Body of pancreas (tissue), 4 donors: ENCODE data around the gene ZNF839. TPM values are rescaled to one million over a fixed set of nuclear protein-coding genes. Genes with fewer than 3 reads are reported as not detected.

Experiments used
- ATAC-seq: fragments of 150-250 bp; one replicate; pipeline ENCODE4 v1.9.1; 2016
- DNase-seq, 4 donors: peaks; one replicate each; pipeline ENCODE4 v3.0.0-alpha.2; 2019
- H3K27ac ChIP-seq, 4 donors: fragments of 200-600 bp; sonication (generic); 1 replicate in 3 of 4; 2 replicates in 1 of 4; pipeline versions ENCODE4 v1.5.1 to v1.6.1; 2016 to 2019; ENCODE audit warnings: mild to moderate bottlenecking in 1 of 4, mixed read lengths in 1 of 4, moderate library complexity in 1 of 4
- H3K27me3 ChIP-seq, 2 donors: fragments of 200-600 bp; sonication (generic); one replicate each; pipeline ENCODE4 v1.6.0; 2016; ENCODE audit warnings: mild to moderate bottlenecking in 1 of 2
- H3K36me3 ChIP-seq, 2 donors: fragments of 200-600 bp; sonication (generic); replicated peaks in 1 of 2; 2 replicates each; pipeline ENCODE4 v1.5.1; 2016; ENCODE audit warnings: low read depth in 2 of 2; ENCODE audit not compliant: insufficient read depth in 1 of 2
- H3K4me1 ChIP-seq: fragments of 200-600 bp; sonication (generic); one replicate; pipeline ENCODE4 v1.6.0; 2016
- H3K4me3 ChIP-seq, 2 donors: fragments of 200-600 bp; sonication (generic); 1 replicate in 1 of 2; 2 replicates in 1 of 2; pipeline ENCODE4 v1.5.1; 2016 to 2019
- H3K9me3 ChIP-seq, 3 donors: fragments of 200-600 bp; sonication (generic); 1 replicate in 2 of 3; 2 replicates in 1 of 3; pipeline ENCODE4 v1.5.1; 2016
- POLR2A ChIP-seq, 3 donors: fragments of 450-650 bp; IDR thresholded peaks; one replicate each; pipeline ENCODE4 v1.6.1; 2016; ENCODE audit warnings: antibody characterized with exemption in 3 of 3, mild to moderate bottlenecking in 2 of 3
- WGBS, 2 donors: methylation state at CpG; one replicate each; pipeline ENCODE4 v1.1.5; 2017; 5-methylcytosine and 5-hydroxymethylcytosine counted together
- intact Hi-C: fragments of 100-400 bp; cut with DNase I; formaldehyde crosslinking; loops from one replicate; pipeline ENCODE4 v1.15.1; 2023
- total RNA-seq, 2 donors: library from RNA; depleted of rRNA; stranded (reverse); fragments of >200 nt; gene quantifications; one replicate each; pipeline ENCODE4 v1.1.0, GENCODE V29; 2016
- TF ChIP-seq, protein P1 (sequence below), 7 experiments: fragments of 450-650 bp in 4 of 7; fragments of 200-600 bp in 3 of 7; sonication (generic) in 3 of 7; IDR thresholded peaks; one replicate each; pipeline ENCODE4 v1.5.1; 2016 to 2019; ENCODE audit warnings: antibody characterized with exemption in 7 of 7

ZNF839 gene
- total RNA-seq, 2 donors from 2014 or later = 8.0 to 22.1 TPM

DNA sequence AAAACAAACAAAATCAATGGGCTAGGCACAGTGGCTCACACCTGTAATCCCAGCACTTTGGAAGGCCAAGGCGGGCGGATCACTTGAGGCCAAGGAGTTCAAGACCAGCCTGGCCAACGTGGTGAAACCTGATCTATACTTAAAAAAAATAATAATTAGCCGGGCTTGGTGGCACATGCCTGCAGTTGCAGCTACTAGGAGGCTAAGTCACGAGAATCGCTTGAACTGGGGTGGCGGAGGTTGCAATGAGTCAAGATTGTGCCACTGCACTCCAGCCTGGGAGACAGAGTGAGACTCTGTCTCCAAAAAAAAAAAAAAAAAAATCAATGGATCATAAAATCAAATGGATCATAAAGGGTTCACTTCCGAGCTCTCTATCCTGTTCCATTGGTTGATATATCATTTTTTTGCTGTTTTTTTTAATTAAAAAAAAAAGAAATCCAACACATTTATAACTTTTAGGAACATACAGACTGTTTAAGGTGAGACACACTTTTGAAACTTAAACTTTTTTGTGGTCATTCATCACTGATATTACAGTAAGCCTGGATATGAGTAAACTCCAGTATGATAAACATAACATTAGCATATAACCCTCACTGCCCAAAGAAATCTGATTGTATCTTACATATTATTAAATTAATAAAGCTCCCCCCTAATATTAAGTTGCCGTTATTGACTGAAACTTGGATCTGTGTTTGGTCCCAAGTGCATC is 36.6 kb upstream of the ZNF839 start:
- ATAC-seq (no peak), DNase-seq (no peak)
- H3K27ac ChIP-seq = no peak overlapping the region
- TF ChIP-seq, protein P1, sequence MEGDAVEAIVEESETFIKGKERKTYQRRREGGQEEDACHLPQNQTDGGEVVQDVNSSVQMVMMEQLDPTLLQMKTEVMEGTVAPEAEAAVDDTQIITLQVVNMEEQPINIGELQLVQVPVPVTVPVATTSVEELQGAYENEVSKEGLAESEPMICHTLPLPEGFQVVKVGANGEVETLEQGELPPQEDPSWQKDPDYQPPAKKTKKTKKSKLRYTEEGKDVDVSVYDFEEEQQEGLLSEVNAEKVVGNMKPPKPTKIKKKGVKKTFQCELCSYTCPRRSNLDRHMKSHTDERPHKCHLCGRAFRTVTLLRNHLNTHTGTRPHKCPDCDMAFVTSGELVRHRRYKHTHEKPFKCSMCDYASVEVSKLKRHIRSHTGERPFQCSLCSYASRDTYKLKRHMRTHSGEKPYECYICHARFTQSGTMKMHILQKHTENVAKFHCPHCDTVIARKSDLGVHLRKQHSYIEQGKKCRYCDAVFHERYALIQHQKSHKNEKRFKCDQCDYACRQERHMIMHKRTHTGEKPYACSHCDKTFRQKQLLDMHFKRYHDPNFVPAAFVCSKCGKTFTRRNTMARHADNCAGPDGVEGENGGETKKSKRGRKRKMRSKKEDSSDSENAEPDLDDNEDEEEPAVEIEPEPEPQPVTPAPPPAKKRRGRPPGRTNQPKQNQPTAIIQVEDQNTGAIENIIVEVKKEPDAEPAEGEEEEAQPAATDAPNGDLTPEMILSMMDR (IDR thresholded peaks at IDR 0.05) = no peak
- TF ChIP-seq POLR2A (IDR thresholded peaks at IDR 0.05) = no peak
- H3K4me1 ChIP-seq = peaks cover 16% of the 10 kb centered on the region
- WGBS, 2 donors = 89 to 91% methylated on average over 9 of the region's 9 CpGs
- H3K27me3 ChIP-seq = no peaks in the 10 kb centered on the region
- no peaks in the 10 kb centered on the region for H3K36me3 ChIP-seq
- intact Hi-C loops = no loop called here
- no peaks in the 10 kb centered on the region for H3K9me3 ChIP-seq
- H3K4me3 ChIP-seq = no peak overlapping the region

DNA sequence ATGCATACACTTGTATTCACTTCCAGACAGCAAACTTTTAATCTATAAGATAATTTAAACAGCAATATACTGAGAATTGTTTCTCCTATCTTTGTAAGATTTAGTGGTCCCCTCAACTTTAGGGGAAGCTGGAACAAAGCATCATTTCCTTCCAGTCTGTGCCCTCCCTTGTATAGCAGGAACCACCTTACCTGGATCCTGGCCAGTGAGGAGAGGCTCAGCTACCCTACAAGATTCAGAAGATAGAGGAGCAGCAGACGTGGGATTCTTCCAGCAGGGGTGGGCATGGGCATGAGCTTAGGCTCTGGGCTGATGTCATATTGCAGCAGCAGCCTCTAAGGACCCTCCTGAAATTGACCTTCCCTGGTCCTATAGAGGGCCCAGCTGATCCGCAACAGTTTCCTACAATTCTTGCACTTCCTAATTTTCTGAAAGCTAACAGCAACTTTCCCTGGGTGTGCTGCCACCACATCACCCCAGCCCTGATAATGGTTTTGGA is 35.9 kb upstream of the ZNF839 start:
- Histone ChIP-seq H3K4me1 (peaks cover 16% of the 10 kb centered on the region), H3K9me3 (no peaks in the 10 kb centered on the region), H3K4me3 (no peak overlapping the region), H3K36me3 (no peaks in the 10 kb centered on the region), H3K27me3 (no peaks in the 10 kb centered on the region), H3K27ac (no peak overlapping the region)
- 66 to 90% methylated on average over 1 to 2 of the region's 2 CpGs for WGBS, 2 donors
- no peak for DNase-seq
- TF ChIP-seq, protein P1 (IDR thresholded peaks at IDR 0.05) = no peak
- no peak for TF ChIP-seq POLR2A (IDR thresholded peaks at IDR 0.05)
- ATAC-seq = no peak
- intact Hi-C loops = no loop called here

DNA sequence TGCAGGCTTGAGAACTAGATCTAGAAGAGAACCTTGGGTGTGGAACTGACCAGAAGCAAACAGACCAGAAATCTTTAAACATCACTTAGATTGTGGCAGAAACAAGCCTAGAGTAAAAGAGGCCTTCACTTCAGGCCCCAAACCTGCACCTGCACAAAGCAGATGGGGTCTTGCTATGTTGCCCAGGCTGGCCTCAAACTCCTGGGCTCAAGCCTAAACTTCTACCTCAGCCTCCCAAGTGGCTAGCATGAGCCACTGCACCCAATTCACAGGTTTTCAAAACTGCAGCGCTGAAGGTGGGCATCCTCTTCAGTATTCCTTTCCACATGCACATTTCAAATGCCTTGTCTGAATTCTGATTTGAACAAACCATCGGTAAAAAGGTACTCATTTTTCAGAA is 34.4 kb upstream of the ZNF839 start:
- no peaks in the 10 kb centered on the region for H3K27me3 ChIP-seq
- H3K4me1 ChIP-seq = peaks cover 3% of the 10 kb centered on the region
- TF ChIP-seq POLR2A (IDR thresholded peaks at IDR 0.05) = no peak
- TF ChIP-seq, protein P1 (IDR thresholded peaks at IDR 0.05) = no peak
- ATAC-seq (no peak), DNase-seq (no peak)
- H3K9me3 ChIP-seq = no peaks in the 10 kb centered on the region
- WGBS, 2 donors = 87 to 89% methylated on average over 2 of the region's 2 CpGs
- intact Hi-C loops = no loop called here
- no peak overlapping the region for H3K27ac ChIP-seq
- no peak overlapping the region for H3K4me3 ChIP-seq
- H3K36me3 ChIP-seq = no peaks in the 10 kb centered on the region

DNA sequence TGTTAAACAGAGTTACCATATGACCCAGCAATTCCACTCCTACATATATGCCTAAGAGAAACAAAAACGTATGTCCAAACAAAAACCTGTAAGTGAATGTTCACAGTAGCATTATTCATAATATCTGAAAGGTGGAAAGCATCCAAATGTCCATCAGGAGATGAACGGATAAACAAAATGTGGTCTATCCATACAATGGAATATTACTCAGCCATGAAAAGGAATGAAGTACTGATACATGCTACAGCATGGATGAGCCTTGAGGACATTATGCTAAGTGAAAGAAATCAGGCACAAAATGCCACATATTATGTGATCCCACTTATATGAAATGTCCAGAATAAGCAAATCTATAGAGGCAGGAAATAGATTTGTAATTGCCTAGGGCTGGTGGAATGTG is 31.4 kb upstream of the ZNF839 start:
- intact Hi-C loops = no loop called here
- DNase-seq = no peak
- 92 to 96% methylated on average over 2 of the region's 2 CpGs for WGBS, 2 donors
- H3K4me3 ChIP-seq = no peak overlapping the region
- no peak for TF ChIP-seq POLR2A (IDR thresholded peaks at IDR 0.05)
- TF ChIP-seq, protein P1 (IDR thresholded peaks at IDR 0.05) = no peak
- no peaks in the 10 kb centered on the region for H3K36me3 ChIP-seq
- no peaks in the 10 kb centered on the region for H3K27me3 ChIP-seq
- no peaks in the 10 kb centered on the region for H3K9me3 ChIP-seq
- no peak for ATAC-seq
- no peaks in the 10 kb centered on the region for H3K4me1 ChIP-seq
- no peak overlapping the region for H3K27ac ChIP-seq

DNA sequence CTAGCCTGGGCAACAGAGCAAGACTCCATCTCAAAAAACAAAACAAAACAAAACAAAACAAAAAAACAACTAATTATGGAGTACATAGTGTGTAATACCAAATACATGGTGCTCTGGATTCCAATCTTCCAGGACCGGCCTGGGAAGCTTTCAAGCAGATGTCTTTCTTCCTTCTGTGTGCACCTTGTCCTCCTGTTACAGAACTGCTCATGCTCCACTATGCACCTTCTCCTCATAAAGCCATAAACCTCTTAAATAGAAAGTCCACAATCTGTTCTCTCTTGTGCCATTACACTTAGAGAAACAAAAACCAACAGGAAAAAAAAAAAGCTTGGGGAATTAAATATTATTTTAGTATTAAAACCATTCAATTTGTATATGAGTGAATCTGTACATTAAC is 27.1 kb upstream of the ZNF839 start:
- H3K4me3 ChIP-seq = no peak overlapping the region
- no peak overlapping the region for H3K27ac ChIP-seq
- no peaks in the 10 kb centered on the region for H3K27me3 ChIP-seq
- TF ChIP-seq, protein P1 (IDR thresholded peaks at IDR 0.05) = no peak
- TF ChIP-seq POLR2A (IDR thresholded peaks at IDR 0.05) = no peak
- WGBS, 2 donors = 94 to 100% methylated on average over 1 of the region's 1 CpG
- intact Hi-C loops = loop anchor here (5.0 kb wide), 1 partner anchor 35 kb away; no protein-coding TSS in a partner anchor
- no peaks in the 10 kb centered on the region for H3K36me3 ChIP-seq
- peaks cover 9% of the 10 kb centered on the region for H3K4me1 ChIP-seq
- DNase-seq (no peak), ATAC-seq (no peak)
- no peaks in the 10 kb centered on the region for H3K9me3 ChIP-seq
